ENCODE data around the gene KIF11. TPM values are rescaled to one million over a fixed set of nuclear protein-coding genes. Genes with fewer than 3 reads are reported as not detected.
A peak's percentile ranks its signal among the peaks of the same experiment; 100 is the strongest.

The KIF11 gene
- total RNA-seq, 2 donors from 2014 or later, result 54.2 to 64.1 TPM

- Mint-ChIP-seq H3K36me3 (ENCODE audit: low read depth) (no peaks in the 10 kb centered on the region), H3K4me1 (no peaks in the 10 kb centered on the region), H3K4me3 (no peak overlapping the region), H3K27me3 (peaks cover 10% of the 10 kb centered on the region), H3K27ac (no peak overlapping the region), H3K9me3 (peaks cover 5% of the 10 kb centered on the region)
- no peak for ATAC-seq (replicated peaks)
Observed at GRCh38 chr10:92681306-92681834, 88.4 kb downstream of the KIF11 start.

GRCh38 chr10:92688573-92688926 is 95.6 kb downstream of the KIF11 start:
- peak overlapping the region; percentile 68 for H3K4me3 Mint-ChIP-seq
- H3K27ac Mint-ChIP-seq, result no peak overlapping the region
- H3K4me1 Mint-ChIP-seq, result peaks cover 6% of the 10 kb centered on the region
- H3K36me3 Mint-ChIP-seq (ENCODE audit: low read depth), result peaks cover 9% of the 10 kb centered on the region
- ATAC-seq (replicated peaks), result no peak
- H3K27me3 Mint-ChIP-seq, result peaks cover 38% of the 10 kb centered on the region
- peaks cover 5% of the 10 kb centered on the region for H3K9me3 Mint-ChIP-seq

GRCh38 chr10:92688927-92689662 is 96.2 kb downstream of the KIF11 start:
- H3K4me3 Mint-ChIP-seq, result peak overlapping the region; percentile 68
- peaks cover 5% of the 10 kb centered on the region for H3K9me3 Mint-ChIP-seq
- peaks cover 42% of the 10 kb centered on the region for H3K27me3 Mint-ChIP-seq
- H3K4me1 Mint-ChIP-seq, result peaks cover 6% of the 10 kb centered on the region
- ATAC-seq (replicated peaks), result peak; percentile 36
- H3K36me3 Mint-ChIP-seq (ENCODE audit: low read depth), result peaks cover 9% of the 10 kb centered on the region
- no peak overlapping the region for H3K27ac Mint-ChIP-seq

- peaks cover 6% of the 10 kb centered on the region for H3K4me1 Mint-ChIP-seq
- peaks cover 5% of the 10 kb centered on the region for H3K9me3 Mint-ChIP-seq
- H3K36me3 Mint-ChIP-seq (ENCODE audit: low read depth), result peaks cover 9% of the 10 kb centered on the region
- H3K27me3 Mint-ChIP-seq, result peaks cover 48% of the 10 kb centered on the region
- H3K4me3 Mint-ChIP-seq, result peak within 1 kb of the TSS; percentile 68
- ATAC-seq (replicated peaks), result peak; percentile 73
- no peak within 1 kb of the TSS for H3K27ac Mint-ChIP-seq
Observed at GRCh38 chr10:92689663-92690210, 96.8 kb downstream of the KIF11 start, which contains the start of gene HHEX. HHEX (plus strand) TSS chr10:92689955; CDS start chr10:92689987, 32 bp downstream.

GRCh38 chr10:92690211-92690914 is 97.4 kb downstream of the KIF11 start:
- Mint-ChIP-seq H3K4me1 (peaks cover 6% of the 10 kb centered on the region), H3K36me3 (ENCODE audit: low read depth) (peaks cover 9% of the 10 kb centered on the region), H3K27me3 (peaks cover 47% of the 10 kb centered on the region), H3K4me3 (peak overlapping the region; percentile 68), H3K27ac (no peak overlapping the region), H3K9me3 (peaks cover 5% of the 10 kb centered on the region)
- ATAC-seq (replicated peaks), result peak; percentile 77

GRCh38 chr10:92690915-92691590 is 98.1 kb downstream of the KIF11 start:
- Mint-ChIP-seq H3K36me3 (ENCODE audit: low read depth) (peaks cover 9% of the 10 kb centered on the region), H3K4me1 (peaks cover 6% of the 10 kb centered on the region), H3K4me3 (peak overlapping the region; percentile 68), H3K27me3 (peaks cover 40% of the 10 kb centered on the region), H3K27ac (no peak overlapping the region), H3K9me3 (no peaks in the 10 kb centered on the region)
- ATAC-seq (replicated peaks), result no peak

- peak overlapping the region; percentile 68 for H3K4me3 Mint-ChIP-seq
- peaks cover 9% of the 10 kb centered on the region for H3K36me3 Mint-ChIP-seq (ENCODE audit: low read depth)
Observed at GRCh38 chr10:92691591-92692079, 98.7 kb downstream of the KIF11 start.

GRCh38 chr10:92692080-92692671 is 99.2 kb downstream of the KIF11 start:
- Mint-ChIP-seq H3K36me3 (ENCODE audit: low read depth) (peaks cover 9% of the 10 kb centered on the region), H3K4me1 (peaks cover 6% of the 10 kb centered on the region), H3K27ac (no peak overlapping the region), H3K4me3 (peak overlapping the region; percentile 68), H3K27me3 (peaks cover 48% of the 10 kb centered on the region), H3K9me3 (no peaks in the 10 kb centered on the region)
- no peak for ATAC-seq (replicated peaks)

More at GRCh38 chr10:92691591-92692079, 98.7 kb downstream of the KIF11 start:
- H3K9me3 Mint-ChIP-seq, result no peaks in the 10 kb centered on the region
- no peak overlapping the region for H3K27ac Mint-ChIP-seq
- H3K4me1 Mint-ChIP-seq, result peaks cover 6% of the 10 kb centered on the region
- peaks cover 44% of the 10 kb centered on the region for H3K27me3 Mint-ChIP-seq
- no peak for ATAC-seq (replicated peaks)

GRCh38 chr10:92692697-92693533 is 100.0 kb downstream of the KIF11 start:
- peaks cover 8% of the 10 kb centered on the region for H3K4me1 Mint-ChIP-seq
- peaks cover 9% of the 10 kb centered on the region for H3K36me3 Mint-ChIP-seq (ENCODE audit: low read depth)
- H3K27ac Mint-ChIP-seq, result no peak overlapping the region
- peaks cover 46% of the 10 kb centered on the region for H3K27me3 Mint-ChIP-seq
- peak overlapping the region; percentile 68 for H3K4me3 Mint-ChIP-seq
- ATAC-seq (replicated peaks), result no peak
- no peaks in the 10 kb centered on the region for H3K9me3 Mint-ChIP-seq

- Mint-ChIP-seq H3K36me3 (ENCODE audit: low read depth) (peaks cover 9% of the 10 kb centered on the region), H3K27me3 (peaks cover 50% of the 10 kb centered on the region), H3K4me1 (peaks cover 12% of the 10 kb centered on the region), H3K27ac (no peak overlapping the region), H3K4me3 (no peak overlapping the region), H3K9me3 (no peaks in the 10 kb centered on the region)
- no peak for ATAC-seq (replicated peaks)
Observed at GRCh38 chr10:92693534-92693893, 100.6 kb downstream of the KIF11 start.

- peaks cover 53% of the 10 kb centered on the region for H3K27me3 Mint-ChIP-seq
- no peak overlapping the region for H3K27ac Mint-ChIP-seq
- peaks cover 9% of the 10 kb centered on the region for H3K36me3 Mint-ChIP-seq (ENCODE audit: low read depth)
- peaks cover 18% of the 10 kb centered on the region for H3K4me1 Mint-ChIP-seq
- ATAC-seq (replicated peaks), result no peak
- H3K9me3 Mint-ChIP-seq, result no peaks in the 10 kb centered on the region
- no peak overlapping the region for H3K4me3 Mint-ChIP-seq
Observed at GRCh38 chr10:92695679-92696605, 103.0 kb downstream of the KIF11 start.

- Mint-ChIP-seq H3K4me3 (no peak overlapping the region), H3K27ac (no peak overlapping the region), H3K9me3 (no peaks in the 10 kb centered on the region), H3K4me1 (peaks cover 16% of the 10 kb centered on the region), H3K36me3 (ENCODE audit: low read depth) (peaks cover 4% of the 10 kb centered on the region), H3K27me3 (peaks cover 55% of the 10 kb centered on the region)
- ATAC-seq (replicated peaks), result no peak
Observed at GRCh38 chr10:92696606-92697383, 103.9 kb downstream of the KIF11 start.
